Neural cell (in vitro differentiated cells): Measurements from ENCODE around the gene PCDHAC2. TPM values are rescaled to one million over a fixed set of nuclear protein-coding genes. Genes with fewer than 3 reads are reported as not detected.

Experiments
- H2AFZ ChIP-seq: fragments of 200-600, 300-800 bp; sonication (generic), shearing (Covaris generic); 2 replicates; pipeline ENCODE4 v1.6.0; 2014; ENCODE audit warnings: low read depth, mild to moderate bottlenecking, antibody characterized with exemption, low read length, moderate library complexity
- H3F3A ChIP-seq: fragments of 200-600 bp; shearing (Covaris generic); 2 replicates; pipeline ENCODE4 v1.6.1; 2016; ENCODE audit warnings: mild to moderate bottlenecking, moderate library complexity, mixed read lengths, antibody characterized with exemption, low read length; ENCODE audit not compliant: insufficient read depth, poor library complexity, severe bottlenecking
- H3K27ac ChIP-seq: fragments of 200-600, 300-800 bp; sonication (generic), shearing (Covaris generic); 2 replicates; pipeline ENCODE4 v1.5.1; 2014; ENCODE audit warnings: mild to moderate bottlenecking, low read length, moderate library complexity
- H3K27me3 ChIP-seq: fragments of 300-800, 200-600 bp; sonication (generic), shearing (Covaris generic); 2 replicates; pipeline ENCODE4 v1.6.0; 2014; ENCODE audit warnings: mild to moderate bottlenecking, low read depth, low read length, moderate library complexity; ENCODE audit not compliant: insufficient read depth
- H3K36me3 ChIP-seq: fragments of 300-800, 200-600 bp; sonication (generic), shearing (Covaris generic); 2 replicates; pipeline ENCODE4 v1.5.1; 2014; ENCODE audit warnings: mild to moderate bottlenecking, antibody characterized with exemption, low read length, moderate library complexity; ENCODE audit not compliant: insufficient read depth
- H3K4me2 ChIP-seq: fragments of 300-800, 200-600 bp; sonication (generic), shearing (Covaris generic); 2 replicates; pipeline ENCODE4 v1.6.0; 2014; ENCODE audit warnings: mild to moderate bottlenecking, low read length
- H3K4me3 ChIP-seq: fragments of 300-800, 200-600 bp; sonication (generic), shearing (Covaris generic); 2 replicates; pipeline ENCODE4 v1.5.1; 2014; ENCODE audit warnings: mild to moderate bottlenecking, low read length, moderate library complexity
- H3K79me2 ChIP-seq: fragments of 200-600 bp; shearing (Covaris generic); replicated peaks from 2 replicates; pipeline ENCODE4 v1.6.0; 2014; ENCODE audit warnings: mild to moderate bottlenecking, low read length, moderate library complexity; ENCODE audit not compliant: insufficient read depth
- H3K9ac ChIP-seq: fragments of 300-800, 200-600 bp; sonication (generic), shearing (Covaris generic); 2 replicates; pipeline ENCODE4 v1.6.1; 2016; ENCODE audit warnings: mild to moderate bottlenecking, low read length, mixed read lengths
- H3K9me2 ChIP-seq: fragments of 200-600 bp; shearing (Covaris generic); 2 replicates; pipeline ENCODE4 v1.6.1; 2016; ENCODE audit warnings: mild to moderate bottlenecking, low read length, mixed read lengths; ENCODE audit not compliant: insufficient read depth
- H3K9me3 ChIP-seq: fragments of 200-600, 300-800 bp; sonication (generic), shearing (Covaris generic); 2 replicates; pipeline ENCODE4 v1.6.1; 2016; ENCODE audit warnings: mild to moderate bottlenecking, mixed run types, low read length, moderate library complexity, mixed read lengths
- H4K20me1 ChIP-seq: fragments of 200-600 bp; shearing (Covaris generic); 2 replicates; pipeline ENCODE4 v1.6.1; 2016; ENCODE audit warnings: mild to moderate bottlenecking, mixed run types; ENCODE audit not compliant: insufficient read depth
- EP300 ChIP-seq: fragments of 450-650 bp; conservative IDR thresholded peaks from 2 replicates; pipeline ENCODE4 v1.6.1; 2014; ENCODE audit warnings: antibody characterized with exemption, mild to moderate bottlenecking, moderate library complexity; ENCODE audit not compliant: poor library complexity, severe bottlenecking
- EZH2 ChIP-seq: fragments of 200-600, 300-800 bp; shearing (Covaris generic), sonication (generic); IDR thresholded peaks from 2 replicates; pipeline ENCODE4 v1.6.1; 2014; ENCODE audit warnings: antibody characterized with exemption, low read length, borderline replicate concordance, mild to moderate bottlenecking; ENCODE audit not compliant: insufficient read depth, poor library complexity, severe bottlenecking
- MXI1 ChIP-seq: fragments of 450-650 bp; conservative IDR thresholded peaks from 2 replicates; pipeline ENCODE4 v1.6.1; 2014; ENCODE audit warnings: antibody characterized with exemption, mild to moderate bottlenecking; ENCODE audit not compliant: poor library complexity, severe bottlenecking
- POLR2AphosphoS5 ChIP-seq: IDR thresholded peaks from 2 replicates; pipeline ENCODE4 v1.6.1; 2012
- RAD21 ChIP-seq: fragments of 450-650 bp; conservative IDR thresholded peaks from 2 replicates; pipeline ENCODE4 v1.6.1; 2014; ENCODE audit warnings: antibody characterized with exemption, mild to moderate bottlenecking, moderate library complexity
- REST ChIP-seq: IDR thresholded peaks from 2 replicates; pipeline ENCODE4 v1.6.1; 2012; ENCODE audit warnings: borderline replicate concordance
- SMC3 ChIP-seq: fragments of 450-650 bp; conservative IDR thresholded peaks from 2 replicates; pipeline ENCODE4 v1.6.1; 2014; ENCODE audit warnings: antibody characterized with exemption, mild to moderate bottlenecking, moderate library complexity; ENCODE audit not compliant: poor library complexity
- TAF1 ChIP-seq: IDR thresholded peaks from 2 replicates; pipeline ENCODE4 v1.6.1; 2012; ENCODE audit warnings: low read depth
- polyA plus RNA-seq: library from polyadenylated mRNA; depleted of rRNA; stranded (reverse); fragments of >200 nt; gene quantifications from 2 replicates; pipeline ENCODE4 v1.2.3, GENCODE V29; 2014
- TF ChIP-seq, protein P1 (sequence below): fragments of 450-650 bp; IDR thresholded peaks from 2 replicates; pipeline ENCODE4 v1.5.1; 2014; ENCODE audit warnings: antibody characterized with exemption, mild to moderate bottlenecking, moderate library complexity; ENCODE audit not compliant: poor library complexity, severe bottlenecking

Gene PCDHAC2
- polyA plus RNA-seq, 1 donor from 2014 or later: 7.6 TPM

GRCh38 chr5:140988608-140989007 is 22.3 kb downstream of the PCDHAC2 start:
- no peak overlapping the region for H3K27ac ChIP-seq
- no peaks in the 10 kb centered on the region for H3K9me3 ChIP-seq
- H3K9me2 ChIP-seq: no peaks in the 10 kb centered on the region
- H3K79me2 ChIP-seq: no peaks in the 10 kb centered on the region
- no peak overlapping the region for H3K4me2 ChIP-seq
- no peak overlapping the region for H3K4me3 ChIP-seq
- no peak overlapping the region for H2AFZ ChIP-seq
- no peak overlapping the region for H3K9ac ChIP-seq
- H3K36me3 ChIP-seq: no peaks in the 10 kb centered on the region
- H3F3A ChIP-seq: no peaks in the 10 kb centered on the region
- TF ChIP-seq TAF1: no peak
- no peak for TF ChIP-seq SMC3
- TF ChIP-seq, protein P1, sequence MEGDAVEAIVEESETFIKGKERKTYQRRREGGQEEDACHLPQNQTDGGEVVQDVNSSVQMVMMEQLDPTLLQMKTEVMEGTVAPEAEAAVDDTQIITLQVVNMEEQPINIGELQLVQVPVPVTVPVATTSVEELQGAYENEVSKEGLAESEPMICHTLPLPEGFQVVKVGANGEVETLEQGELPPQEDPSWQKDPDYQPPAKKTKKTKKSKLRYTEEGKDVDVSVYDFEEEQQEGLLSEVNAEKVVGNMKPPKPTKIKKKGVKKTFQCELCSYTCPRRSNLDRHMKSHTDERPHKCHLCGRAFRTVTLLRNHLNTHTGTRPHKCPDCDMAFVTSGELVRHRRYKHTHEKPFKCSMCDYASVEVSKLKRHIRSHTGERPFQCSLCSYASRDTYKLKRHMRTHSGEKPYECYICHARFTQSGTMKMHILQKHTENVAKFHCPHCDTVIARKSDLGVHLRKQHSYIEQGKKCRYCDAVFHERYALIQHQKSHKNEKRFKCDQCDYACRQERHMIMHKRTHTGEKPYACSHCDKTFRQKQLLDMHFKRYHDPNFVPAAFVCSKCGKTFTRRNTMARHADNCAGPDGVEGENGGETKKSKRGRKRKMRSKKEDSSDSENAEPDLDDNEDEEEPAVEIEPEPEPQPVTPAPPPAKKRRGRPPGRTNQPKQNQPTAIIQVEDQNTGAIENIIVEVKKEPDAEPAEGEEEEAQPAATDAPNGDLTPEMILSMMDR: no peak
- no peak for TF ChIP-seq MXI1
- TF ChIP-seq EP300: no peak
- no peak for TF ChIP-seq EZH2
- TF ChIP-seq RAD21: no peak
- no peak for TF ChIP-seq REST
- no peak for TF ChIP-seq POLR2AphosphoS5
- H3K27me3 ChIP-seq: no peaks in the 10 kb centered on the region
- no peaks in the 10 kb centered on the region for H4K20me1 ChIP-seq

DNA sequence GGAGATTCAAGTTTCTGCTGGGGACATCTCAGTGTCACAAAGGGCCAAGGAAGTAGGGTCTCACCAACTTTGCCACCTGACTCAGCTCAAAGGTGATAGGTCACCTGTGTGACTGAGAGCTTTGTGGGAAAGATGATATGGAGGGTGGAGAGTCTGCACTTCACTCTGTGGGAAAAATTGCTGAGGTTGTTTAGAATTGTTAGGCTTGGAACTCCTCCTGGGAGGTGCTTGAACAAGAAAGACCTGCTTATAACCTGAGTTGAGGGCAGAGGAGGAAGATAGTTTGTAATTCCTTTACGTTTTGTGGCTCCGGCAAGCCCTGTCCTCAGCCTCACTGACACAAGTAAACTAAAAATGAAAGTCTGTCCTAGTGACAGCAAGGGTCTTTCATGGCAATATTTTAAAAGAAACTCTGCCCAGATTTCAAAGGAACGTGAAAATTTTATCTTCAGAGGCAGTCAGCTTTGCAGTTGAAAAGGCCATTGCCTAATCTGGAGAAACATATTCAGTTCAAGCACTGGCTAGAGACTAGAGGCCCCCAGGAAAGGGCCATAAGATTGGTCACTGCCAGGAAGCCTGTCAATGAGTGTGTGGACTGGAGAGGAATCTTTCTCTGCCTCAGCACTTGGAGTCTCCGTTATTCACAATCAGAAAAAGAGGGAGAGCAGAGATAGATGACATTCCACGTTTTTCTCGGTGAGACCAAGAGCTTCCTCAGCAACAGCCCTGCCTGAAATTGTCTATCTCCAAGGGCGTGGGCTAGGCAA is 23.2 kb downstream of the PCDHAC2 start:
- TF ChIP-seq EZH2: no peak
- Histone ChIP-seq H3K79me2 (no peaks in the 10 kb centered on the region), H3K9me3 (no peaks in the 10 kb centered on the region), H3K36me3 (no peaks in the 10 kb centered on the region), H3K27me3 (no peaks in the 10 kb centered on the region), H3K4me3 (no peak overlapping the region), H3F3A (no peaks in the 10 kb centered on the region), H3K4me2 (no peak overlapping the region), H4K20me1 (no peaks in the 10 kb centered on the region), H3K9me2 (no peaks in the 10 kb centered on the region), H2AFZ (no peak overlapping the region), H3K27ac (no peak overlapping the region), H3K9ac (no peak overlapping the region)
